ENCODE results near the gene ABR.
"Not testable (repeated sequence)": the region's sequence is repeated elsewhere in the genome, so short reads cannot be mapped to it uniquely, and the experiment has no call there.

The ABR gene

GRCh38 chr17:1087381-1088241 is 92.2 kb downstream of the ABR start:
- DNase-seq (ENCODE audit: low spot score in 2 of 2): peak; percentile 18 to 71
- H3K27me3 ChIP-seq (ENCODE audit: low read depth): no peaks in the 10 kb centered on the region
- no peaks in the 10 kb centered on the region for H3K4me1 ChIP-seq
- in situ Hi-C loops (cut with MboI; ENCODE audit: low sequenced_read_pairs): no loop called here
- no peaks in the 10 kb centered on the region; the same call in 1 of the 2 replicates for H3K36me3 ChIP-seq (replicated peaks)
- H3K4me3 ChIP-seq: no peak overlapping the region
- H3K9me3 ChIP-seq: no peaks in the 10 kb centered on the region

GRCh38 chr17:1083451-1084187 is 96.2 kb downstream of the ABR start:
- no peaks in the 10 kb centered on the region for H3K9me3 ChIP-seq
- in situ Hi-C loops (cut with MboI; ENCODE audit: low sequenced_read_pairs): no loop called here
- H3K4me1 ChIP-seq: no peaks in the 10 kb centered on the region
- DNase-seq (ENCODE audit: low spot score in 2 of 2): peak in 1 of 2 experiments; percentile 28
- H3K4me3 ChIP-seq: no peak overlapping the region
- no peaks in the 10 kb centered on the region for H3K27me3 ChIP-seq (ENCODE audit: low read depth)
- H3K36me3 ChIP-seq (replicated peaks): no peaks in the 10 kb centered on the region; the same call in 1 of the 2 replicates

- Histone ChIP-seq H3K4me3 (no peak overlapping the region), H3K9me3 (no peaks in the 10 kb centered on the region), H3K4me1 (no peaks in the 10 kb centered on the region), H3K27me3 (ENCODE audit: low read depth) (no peaks in the 10 kb centered on the region), H3K36me3 (replicated peaks) (no peaks in the 10 kb centered on the region; the same call in 1 of the 2 replicates)
- in situ Hi-C loops (cut with MboI; ENCODE audit: low sequenced_read_pairs): no loop called here
- DNase-seq (ENCODE audit: low spot score in 2 of 2): no peak
These were observed 97.2 kb downstream of the ABR start for GRCh38 chr17:1082579-1082978.

GRCh38 chr17:1078831-1079561 is 100.8 kb downstream of the ABR start:
- Histone ChIP-seq H3K36me3 (replicated peaks) (no peaks in the 10 kb centered on the region; the same call in 1 of the 2 replicates), H3K9me3 (no peaks in the 10 kb centered on the region), H3K4me3 (no peak overlapping the region), H3K27me3 (ENCODE audit: low read depth) (no peaks in the 10 kb centered on the region), H3K4me1 (no peaks in the 10 kb centered on the region)
- in situ Hi-C loops (cut with MboI; ENCODE audit: low sequenced_read_pairs): no loop called here
- DNase-seq (ENCODE audit: low spot score in 2 of 2): no peak

GRCh38 chr17:1077986-1078711 is 101.6 kb downstream of the ABR start:
- Histone ChIP-seq H3K4me3 (no peak overlapping the region), H3K36me3 (replicated peaks) (no peaks in the 10 kb centered on the region), H3K9me3 (no peaks in the 10 kb centered on the region), H3K27me3 (ENCODE audit: low read depth) (no peaks in the 10 kb centered on the region), H3K4me1 (no peaks in the 10 kb centered on the region)
- DNase-seq (ENCODE audit: low spot score in 2 of 2): no peak
- in situ Hi-C loops (cut with MboI; ENCODE audit: low sequenced_read_pairs): no loop called here

- no peaks in the 10 kb centered on the region for H3K9me3 ChIP-seq
- H3K36me3 ChIP-seq (replicated peaks): no peaks in the 10 kb centered on the region
- H3K4me3 ChIP-seq: no peak overlapping the region
- H3K4me1 ChIP-seq: no peaks in the 10 kb centered on the region
- no peaks in the 10 kb centered on the region for H3K27me3 ChIP-seq (ENCODE audit: low read depth)
- in situ Hi-C loops (cut with MboI; ENCODE audit: low sequenced_read_pairs): no loop called here
- no peak for DNase-seq (ENCODE audit: low spot score in 2 of 2)
These were observed 102.2 kb downstream of the ABR start for GRCh38 chr17:1077581-1077985.

- DNase-seq (ENCODE audit: low spot score in 2 of 2): no peak
- no peaks in the 10 kb centered on the region for H3K27me3 ChIP-seq (ENCODE audit: low read depth)
- in situ Hi-C loops (cut with MboI; ENCODE audit: low sequenced_read_pairs): no loop called here
These were observed 102.8 kb downstream of the ABR start for GRCh38 chr17:1076982-1077302.

GRCh38 chr17:1076299-1076981 is 103.3 kb downstream of the ABR start:
- H3K36me3 ChIP-seq (replicated peaks): no peaks in the 10 kb centered on the region
- no peaks in the 10 kb centered on the region for H3K9me3 ChIP-seq
- no peaks in the 10 kb centered on the region for H3K27me3 ChIP-seq (ENCODE audit: low read depth)
- no peak overlapping the region for H3K4me3 ChIP-seq
- no peaks in the 10 kb centered on the region for H3K4me1 ChIP-seq
- in situ Hi-C loops (cut with MboI; ENCODE audit: low sequenced_read_pairs): no loop called here
- DNase-seq (ENCODE audit: low spot score in 2 of 2): no peak

More at GRCh38 chr17:1076982-1077302, 102.8 kb downstream of the ABR start:
- Histone ChIP-seq H3K4me1 (no peaks in the 10 kb centered on the region), H3K4me3 (no peak overlapping the region), H3K9me3 (no peaks in the 10 kb centered on the region), H3K36me3 (replicated peaks) (no peaks in the 10 kb centered on the region)

- no peak overlapping the region for H3K4me3 ChIP-seq
- no peaks in the 10 kb centered on the region for H3K4me1 ChIP-seq
- DNase-seq (ENCODE audit: low spot score in 2 of 2): no peak
- in situ Hi-C loops (cut with MboI; ENCODE audit: low sequenced_read_pairs): no loop called here
- H3K36me3 ChIP-seq (replicated peaks): no peaks in the 10 kb centered on the region
- H3K9me3 ChIP-seq: no peaks in the 10 kb centered on the region
- no peaks in the 10 kb centered on the region for H3K27me3 ChIP-seq (ENCODE audit: low read depth)
These were observed 104.7 kb downstream of the ABR start for GRCh38 chr17:1074886-1075605.

DNA sequence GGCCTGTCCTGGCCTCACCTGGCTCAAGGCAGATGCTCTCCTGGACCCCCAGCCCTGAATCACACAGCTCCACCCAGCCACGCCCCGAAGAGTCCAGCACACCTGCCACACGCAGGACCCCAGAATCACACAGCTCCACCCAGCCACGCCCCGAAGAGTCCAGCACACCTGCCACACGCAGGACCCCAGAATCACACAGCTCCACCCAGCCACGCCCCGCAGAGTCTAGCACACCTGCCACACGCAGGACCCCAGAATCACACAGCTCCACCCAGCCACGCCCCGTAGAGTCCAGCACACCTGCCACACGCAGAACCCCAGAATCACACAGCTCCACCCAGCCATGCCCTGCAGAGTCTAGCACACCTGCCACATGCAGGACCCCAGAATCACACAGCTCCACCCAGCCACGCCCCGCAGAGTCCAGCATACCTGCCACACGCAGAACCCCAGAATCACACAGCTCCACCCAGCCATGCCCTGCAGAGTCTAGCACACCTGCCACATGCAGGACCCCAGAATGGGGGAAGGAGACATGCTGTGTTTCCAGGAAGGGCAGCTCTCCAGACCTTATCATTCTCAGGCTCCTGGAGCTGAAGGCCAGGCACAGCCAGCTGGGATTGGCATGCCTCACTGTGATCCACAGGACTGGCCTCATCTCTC is 105.7 kb downstream of the ABR start:
- DNase-seq (ENCODE audit: low spot score in 2 of 2); H3K27me3 ChIP-seq (ENCODE audit: low read depth); H3K4me3 ChIP-seq; H3K9me3 ChIP-seq; H3K4me1 ChIP-seq; in situ Hi-C loops (cut with MboI; ENCODE audit: low sequenced_read_pairs); H3K36me3 ChIP-seq (replicated peaks): not testable (repeated sequence)

GRCh38 chr17:1073241-1073962 is 106.4 kb downstream of the ABR start:
- Histone ChIP-seq H3K4me3 (no peak overlapping the region), H3K36me3 (replicated peaks) (no peaks in the 10 kb centered on the region), H3K9me3 (no peaks in the 10 kb centered on the region), H3K4me1 (no peaks in the 10 kb centered on the region), H3K27me3 (ENCODE audit: low read depth) (no peaks in the 10 kb centered on the region)
- in situ Hi-C loops (cut with MboI; ENCODE audit: low sequenced_read_pairs): no loop called here
- no peak for DNase-seq (ENCODE audit: low spot score in 2 of 2)

DNA sequence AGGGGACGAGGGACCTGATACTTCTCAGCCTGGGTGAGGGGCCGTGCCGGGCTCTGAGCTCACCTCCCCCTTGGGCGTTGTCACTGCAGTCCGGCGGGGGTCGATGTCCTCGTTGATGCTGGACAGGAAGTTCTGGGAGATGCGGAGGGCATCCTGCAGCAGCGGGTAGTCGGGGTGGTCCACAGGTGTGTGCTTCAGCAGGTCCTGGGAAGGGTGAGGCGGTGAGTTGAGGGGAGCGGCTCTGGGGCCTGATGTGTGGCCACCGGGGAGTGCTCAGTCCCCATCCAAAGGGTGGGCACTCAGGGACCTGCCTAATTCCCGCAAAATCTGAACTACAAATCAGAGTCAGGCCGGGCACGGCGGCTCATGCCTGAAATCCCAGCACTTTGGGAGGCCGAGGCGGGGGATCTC is 107.2 kb downstream of the ABR start:
- no peak overlapping the region for H3K4me3 ChIP-seq
- no peaks in the 10 kb centered on the region for H3K36me3 ChIP-seq (replicated peaks)
- no peaks in the 10 kb centered on the region for H3K9me3 ChIP-seq
- H3K27me3 ChIP-seq (ENCODE audit: low read depth): no peaks in the 10 kb centered on the region
- in situ Hi-C loops (cut with MboI; ENCODE audit: low sequenced_read_pairs): no loop called here
- H3K4me1 ChIP-seq: no peaks in the 10 kb centered on the region
- no peak for DNase-seq (ENCODE audit: low spot score in 2 of 2)

Data from HAP-1 (cell line).